LNCAP (cell line): Measurements from ENCODE around the gene EHMT1.

Source experiments
- CTCF ChIP-seq: fragments of 450-650 bp; IDR thresholded peaks from 2 replicates; pipeline ENCODE4 v1.5.1; 2017; ENCODE audit warnings: mild to moderate bottlenecking

EHMT1 gene

GRCh38 chr9:137702615-137703379, 84.0 kb downstream of the EHMT1 start:
- TF ChIP-seq CTCF = no peak

- no peak for TF ChIP-seq CTCF
Measured at GRCh38 chr9:137703842-137704508, 85.2 kb downstream of the EHMT1 start.

DNA sequence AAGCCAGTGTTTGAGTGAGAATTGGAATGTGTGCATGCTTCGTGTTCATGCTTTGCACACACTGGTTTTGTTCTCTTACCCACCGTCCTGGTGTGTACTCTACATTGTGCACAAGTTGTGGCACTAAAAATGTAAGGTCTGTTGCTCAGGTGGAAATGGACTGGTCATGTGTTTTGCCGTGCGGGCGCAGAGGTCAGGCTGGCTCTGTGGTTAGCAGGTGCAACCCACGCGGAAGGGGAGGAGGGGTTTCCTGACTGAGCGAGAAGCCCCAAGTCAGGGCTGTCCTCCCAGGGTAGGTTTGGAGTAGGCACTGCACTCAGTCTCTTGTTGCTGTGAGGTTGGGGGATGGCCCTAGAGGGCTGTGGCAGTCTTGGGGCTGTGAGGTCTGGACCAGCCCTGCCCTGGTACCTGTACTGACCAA, 86.6 kb downstream of the EHMT1 start:
- no peak for TF ChIP-seq CTCF

DNA sequence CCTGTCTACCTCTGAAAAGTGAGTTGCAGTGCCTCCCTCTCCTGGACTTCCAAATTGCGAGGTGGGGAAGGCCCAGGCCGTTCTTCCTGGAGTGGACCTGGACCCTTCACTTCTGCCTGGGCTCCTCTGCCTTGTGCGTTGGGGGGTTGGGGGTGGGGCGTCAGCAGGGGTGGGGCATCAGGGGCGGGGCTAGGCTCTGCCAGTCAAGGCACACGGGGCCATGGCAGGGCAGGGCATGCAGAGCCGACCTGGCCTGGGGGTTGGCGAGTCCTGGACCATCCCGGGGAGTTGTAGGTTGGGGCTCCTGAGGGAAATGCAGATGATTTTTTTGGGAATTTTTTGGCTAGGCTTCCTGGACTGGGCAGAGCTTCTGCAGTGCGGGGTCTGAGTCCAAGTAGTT, 87.1 kb downstream of the EHMT1 start:
- TF ChIP-seq CTCF = no peak

- TF ChIP-seq CTCF = no peak
Measured at GRCh38 chr9:137707361-137707760, 88.6 kb downstream of the EHMT1 start.

GRCh38 chr9:137708590-137709284, 89.9 kb downstream of the EHMT1 start:
- TF ChIP-seq CTCF = no peak

- TF ChIP-seq CTCF = no peak
Measured at GRCh38 chr9:137709411-137710101, 90.8 kb downstream of the EHMT1 start.
